Astrocyte (in vitro differentiated cells and primary cell): ENCODE data around the gene HDAC8.

Experiments used
- CTCF ChIP-seq: IDR thresholded peaks from 2 replicates; pipeline ENCODE4 v1.5.1; 2011; ENCODE audit warnings: low read depth, mild to moderate bottlenecking, inconsistent platforms, low read length, moderate library complexity; ENCODE audit not compliant: insufficient read depth
- EZH2 ChIP-seq: IDR thresholded peaks from 2 replicates; pipeline ENCODE4 v1.6.1; 2012; ENCODE audit warnings: mild to moderate bottlenecking, low read length, inconsistent platforms; ENCODE audit not compliant: insufficient read depth

- TF ChIP-seq CTCF (no peak), EZH2 (no peak)
Measured at GRCh38 chrX:72477376-72477775, 95.3 kb downstream of the HDAC8 start.
